Smooth muscle cell of the brain vasculature (primary cell): ENCODE results near the gene DTD2.
"Not testable (repeated sequence)": the region's sequence is repeated elsewhere in the genome, so short reads cannot be mapped to it uniquely, and the experiment has no call there.

Experiments
- DNase-seq: peaks from one replicate; pipeline ENCODE4 v3.0.0-alpha.2; 2012; ENCODE audit warnings: low read depth, low spot score

DTD2 gene

GRCh38 chr14:31442284-31442683, 15.0 kb downstream of the DTD2 start:
- no peak for DNase-seq

DNA sequence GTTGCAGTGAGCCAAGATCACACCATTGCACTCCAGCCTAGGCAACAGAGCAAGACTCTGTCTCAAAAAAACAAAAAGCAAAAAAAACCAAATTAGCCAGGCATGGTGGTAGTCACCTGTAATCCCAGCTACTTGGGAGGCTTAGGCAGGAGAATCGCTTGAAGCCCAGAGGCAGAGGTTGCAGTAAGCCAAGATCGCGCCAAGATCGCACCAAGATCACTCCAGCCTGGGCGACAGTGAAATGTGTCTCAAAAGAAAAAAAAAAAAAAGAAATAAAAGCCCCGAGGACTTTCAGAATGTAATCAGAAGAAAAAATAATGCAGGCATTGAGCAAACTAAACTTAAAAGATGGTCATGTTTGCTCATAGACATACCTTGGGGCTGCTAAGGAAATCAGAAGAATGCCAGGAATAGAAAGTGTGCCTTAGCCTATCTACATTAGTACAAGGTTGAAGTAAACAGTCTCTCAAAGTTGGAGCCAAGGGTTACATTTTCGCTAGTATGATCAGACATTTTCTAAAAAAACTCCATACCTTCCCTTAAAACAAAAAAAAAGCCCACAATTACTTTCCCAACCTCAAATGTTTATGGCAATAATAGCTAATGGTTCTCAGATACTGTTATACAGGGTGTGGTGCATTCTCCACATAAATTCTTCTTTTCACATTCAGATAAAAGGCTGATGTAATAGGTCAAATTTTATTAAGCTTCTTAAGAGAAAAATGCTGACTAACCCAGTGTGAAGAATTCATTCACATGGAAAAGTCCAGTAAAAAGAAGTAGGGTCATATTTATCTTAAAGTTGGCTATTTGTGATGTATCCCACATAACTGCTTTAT, 15.8 kb downstream of the DTD2 start:
- no peak for DNase-seq

DNA sequence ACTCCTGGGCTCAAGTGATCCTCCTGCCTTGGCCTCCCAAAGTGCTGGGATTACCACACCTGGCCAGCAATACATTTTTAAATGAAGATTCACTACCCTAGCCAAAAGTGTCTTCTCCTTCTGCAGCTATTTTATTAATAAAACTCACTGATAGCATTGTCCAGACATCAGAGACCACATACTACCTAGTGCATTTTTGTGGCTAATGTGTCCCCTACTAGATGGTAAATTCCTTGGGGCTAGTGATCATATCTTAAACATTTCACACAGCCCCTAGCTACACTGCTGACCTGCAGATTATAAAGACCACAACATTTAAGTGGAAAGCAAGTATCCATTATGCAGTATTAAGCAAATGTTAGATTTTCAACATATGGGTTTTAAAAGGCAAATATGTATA, 17.0 kb downstream of the DTD2 start:
- no peak for DNase-seq

GRCh38 chr14:31439561-31439960, 17.7 kb downstream of the DTD2 start:
- no peak for DNase-seq

- not testable (repeated sequence) for DNase-seq
These were observed 20.1 kb downstream of the DTD2 start for GRCh38 chr14:31437045-31437691.

DNA sequence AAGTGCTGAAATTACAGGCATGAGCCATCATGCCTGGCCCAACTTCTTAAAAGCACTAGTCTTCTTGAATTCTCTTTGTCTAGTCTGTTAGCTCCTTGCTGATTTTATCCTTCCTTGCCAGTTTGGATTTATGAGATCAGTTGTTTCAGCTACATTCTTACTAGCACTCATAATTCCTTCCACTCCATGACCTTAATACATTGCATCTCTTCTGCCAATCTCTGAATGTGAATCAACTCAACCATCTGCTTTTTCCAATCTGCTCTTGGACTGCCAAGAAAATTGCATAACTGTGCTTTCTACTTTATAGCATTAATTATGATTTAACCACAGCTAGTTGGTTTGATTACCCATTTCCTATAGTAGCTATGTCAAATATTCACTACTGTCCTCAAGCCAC, 22.0 kb downstream of the DTD2 start:
- DNase-seq: no peak

GRCh38 chr14:31430634-31431264, 26.6 kb downstream of the DTD2 start:
- no peak for DNase-seq

DNA sequence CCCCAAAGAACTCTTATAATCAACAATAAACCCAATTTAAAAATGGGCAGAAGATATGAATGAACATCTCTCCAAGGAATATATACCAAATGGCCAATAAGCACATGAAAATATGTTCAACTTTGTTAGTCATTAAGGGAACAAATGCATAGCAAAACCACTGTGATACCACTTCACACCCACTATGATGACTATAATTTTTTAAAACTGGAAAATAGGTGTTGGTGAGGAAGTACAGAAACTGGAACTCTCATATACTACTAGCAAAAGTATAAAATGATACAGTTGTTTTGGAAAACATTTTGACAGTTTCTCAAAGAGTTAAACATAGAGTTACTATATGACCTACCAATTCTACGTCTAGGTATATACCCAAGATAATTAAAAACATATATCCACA, 27.5 kb downstream of the DTD2 start:
- no peak for DNase-seq

DNA sequence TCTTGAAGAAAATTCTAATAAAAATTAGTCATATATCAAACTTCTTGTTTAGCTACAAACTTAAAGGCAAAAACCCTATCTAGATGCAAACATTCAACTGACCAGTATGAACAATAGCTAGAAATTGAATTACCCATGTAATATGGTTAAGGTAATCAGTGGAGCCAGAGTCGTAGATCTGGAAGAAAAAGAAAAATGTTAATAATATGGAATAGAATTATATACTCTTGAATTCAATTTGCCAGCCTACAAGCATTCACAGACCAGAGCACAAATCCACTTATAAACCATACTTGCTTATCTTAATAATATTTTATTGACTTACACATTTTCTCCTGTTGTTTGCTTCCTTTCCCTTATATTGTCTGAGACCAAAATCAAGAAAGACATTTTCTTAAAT, 29.3 kb downstream of the DTD2 start:
- no peak for DNase-seq

DNA sequence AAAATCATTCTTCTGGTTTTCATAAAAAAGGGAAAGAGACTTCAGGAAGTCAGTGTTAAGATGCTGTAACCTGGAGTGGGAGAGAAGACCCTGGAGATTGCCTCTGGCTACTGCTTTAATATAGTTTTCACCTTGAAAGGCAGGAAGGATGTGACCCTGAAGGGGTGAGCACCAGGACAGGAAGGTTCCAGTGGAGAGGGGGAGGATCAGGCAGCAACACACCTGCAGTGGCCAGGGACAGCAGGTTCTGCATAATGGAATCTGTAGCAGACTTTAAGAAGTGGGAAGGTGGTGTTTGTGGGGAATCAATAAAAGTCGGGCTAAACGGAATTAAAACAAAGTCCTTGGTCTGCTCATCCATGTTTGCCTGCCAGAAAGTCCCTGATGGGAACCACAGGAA, 30.6 kb downstream of the DTD2 start:
- no peak for DNase-seq

- no peak for DNase-seq
These were observed 31.4 kb downstream of the DTD2 start for GRCh38 chr14:31425905-31426304.

GRCh38 chr14:31421200-31421599, 36.1 kb downstream of the DTD2 start:
- no peak for DNase-seq

DNA sequence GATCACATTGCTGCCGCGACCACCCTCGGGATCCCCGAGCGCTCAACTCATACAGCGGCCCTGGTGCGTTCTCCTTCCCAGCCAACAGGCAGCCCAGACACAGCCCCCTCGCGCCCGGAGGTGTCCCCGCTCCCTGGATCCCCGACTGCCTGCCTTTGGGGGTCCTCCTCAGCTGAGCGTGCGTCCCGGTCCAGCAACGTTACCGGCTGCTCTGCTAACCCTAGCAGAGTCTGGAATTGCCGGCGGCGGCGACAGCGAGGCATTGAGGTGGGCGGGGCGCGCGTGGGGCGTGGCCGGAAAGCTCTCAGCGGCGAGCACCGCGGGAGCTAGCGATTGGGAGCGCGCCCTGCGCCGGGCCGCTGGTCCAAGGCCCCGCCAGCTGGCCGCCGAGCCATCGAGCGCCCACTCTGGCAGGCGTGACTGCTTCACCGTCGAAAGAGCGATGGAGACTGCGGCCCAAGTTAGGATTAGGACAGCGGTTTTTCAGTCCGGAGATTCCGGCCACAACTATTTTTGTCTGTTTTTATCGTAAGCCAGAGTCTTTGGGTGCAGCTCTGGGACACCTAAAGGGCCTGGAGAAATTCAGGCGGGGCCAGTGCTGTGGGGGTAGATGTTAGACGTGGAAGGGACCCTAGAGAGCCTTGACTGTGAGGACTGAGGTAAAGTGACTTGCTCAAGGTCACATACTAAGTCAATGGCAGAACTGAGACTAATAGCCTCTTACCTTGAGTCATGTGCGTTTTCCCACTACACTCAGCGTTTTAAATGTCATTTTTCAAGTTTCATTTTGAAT, 36.8 kb downstream of the DTD2 start, which contains the start of gene HEATR5A:
Gene HEATR5A, minus strand, starts transcription at position 232 of the 793 bp plus-strand sequence. CDS start 17,575 bp downstream, outside the sequence.
- peak; percentile 89 for DNase-seq

- no peak for DNase-seq
These were observed 37.4 kb downstream of the DTD2 start for GRCh38 chr14:31419967-31420318.

DNA sequence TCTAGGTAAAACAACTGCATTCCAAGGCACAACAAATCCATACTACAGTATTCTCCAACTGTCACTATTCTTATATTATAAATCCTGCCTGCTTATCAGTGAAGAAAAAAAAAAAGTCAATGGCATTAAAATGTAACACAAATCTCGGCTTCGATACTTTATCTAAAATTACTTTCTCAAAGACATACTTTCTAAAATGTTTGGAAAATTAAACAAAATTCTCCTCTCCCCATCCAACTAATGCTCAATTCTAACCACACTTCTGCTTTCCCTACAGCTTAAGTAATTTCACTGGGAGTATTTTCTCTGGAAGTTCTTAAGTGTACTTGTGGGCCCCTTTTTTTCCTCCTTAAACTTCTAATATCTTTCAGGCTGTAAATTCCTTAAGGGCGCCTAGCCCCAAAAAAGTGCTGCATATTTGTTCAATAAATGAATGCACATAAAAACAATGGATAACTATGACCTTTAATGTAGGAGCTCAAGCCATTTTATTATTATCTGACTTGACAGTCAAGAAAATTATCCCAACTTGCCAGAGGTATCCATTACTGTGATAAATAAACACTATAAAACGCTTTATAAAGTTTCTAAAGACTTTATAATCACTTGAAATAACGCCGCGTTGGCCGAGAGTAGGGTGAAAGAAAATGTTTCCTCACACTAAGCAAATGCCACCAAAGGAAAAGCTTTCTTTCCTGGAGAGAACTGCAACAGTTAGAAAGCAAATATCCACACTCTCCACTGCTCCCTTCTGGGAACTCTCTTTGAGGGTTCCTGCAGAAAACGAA, 37.9 kb downstream of the DTD2 start:
- no peak for DNase-seq

DNA sequence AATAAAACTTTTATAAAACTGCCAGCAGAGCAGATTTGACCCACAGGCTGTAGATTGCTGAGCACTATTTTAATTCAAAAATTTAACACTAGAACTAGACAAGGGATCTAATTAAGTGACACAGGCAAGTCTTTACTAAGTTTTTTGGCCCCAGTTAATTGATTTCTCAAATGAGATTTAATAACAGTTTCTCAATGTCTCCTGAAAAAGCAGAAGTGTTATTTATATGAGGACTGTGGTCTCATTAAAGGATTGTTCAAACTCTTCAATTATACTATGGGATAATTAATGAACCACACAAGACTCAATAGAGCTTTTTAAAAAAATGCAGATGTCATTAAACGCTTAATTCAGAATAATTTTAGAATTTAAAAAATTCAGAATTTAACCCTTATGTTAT, 38.9 kb downstream of the DTD2 start:
- DNase-seq: no peak

GRCh38 chr14:31414190-31414833, 43.0 kb downstream of the DTD2 start:
- no peak for DNase-seq

GRCh38 chr14:31411218-31411727, 46.0 kb downstream of the DTD2 start:
- no peak for DNase-seq

DNA sequence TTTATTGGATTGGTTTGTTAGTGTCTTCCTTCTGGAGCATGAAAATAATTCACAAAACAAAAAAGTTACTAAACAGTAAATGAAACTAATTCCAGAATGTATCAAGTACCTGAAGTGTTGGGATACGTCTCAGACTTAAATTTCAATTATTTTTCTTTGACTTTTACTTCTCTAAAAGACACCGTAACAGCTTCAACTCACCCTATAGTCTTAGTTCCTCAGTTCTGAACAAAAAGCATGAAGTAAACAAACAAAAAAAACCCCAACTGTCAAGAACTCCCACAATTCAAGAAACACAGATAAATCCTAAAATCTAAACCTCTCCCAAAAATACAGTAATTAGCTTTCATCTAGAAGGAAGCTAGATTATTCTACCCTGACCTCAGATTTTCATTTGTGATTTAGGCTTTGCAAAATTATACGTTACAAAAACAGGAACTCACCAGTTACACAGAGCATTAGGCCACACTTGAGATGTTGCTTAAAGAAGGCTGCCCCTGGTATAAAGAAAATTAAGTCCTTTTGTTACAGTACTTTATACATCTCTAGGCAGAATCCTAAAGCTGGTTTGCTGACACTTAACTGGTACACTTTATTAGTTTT, 47.2 kb downstream of the DTD2 start:
- DNase-seq: no peak

DNA sequence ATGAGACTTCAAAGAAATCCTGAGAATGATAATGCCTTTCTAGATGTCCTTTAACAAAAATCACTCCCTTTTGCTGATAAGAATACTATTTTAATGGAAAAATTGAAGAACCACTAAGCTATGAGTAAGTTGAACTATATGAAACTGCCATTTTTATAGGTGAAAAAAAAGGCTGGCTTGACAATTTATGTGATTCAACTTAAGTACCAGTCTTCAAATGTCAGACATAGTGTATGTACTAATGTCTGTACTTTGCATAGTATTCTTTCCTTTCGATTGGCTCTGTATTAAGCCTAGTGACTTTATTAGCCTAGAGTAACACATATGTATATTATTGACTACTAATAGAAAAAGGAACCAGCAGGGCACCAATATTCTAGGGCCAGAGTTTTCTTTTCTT, 48.9 kb downstream of the DTD2 start:
- no peak for DNase-seq
